Measurements from ENCODE around the gene MAMDC4. TPM values are rescaled to one million over a fixed set of nuclear protein-coding genes. Genes with fewer than 3 reads are reported as not detected.

MAMDC4 gene
- total and polyA plus RNA-seq, 2 donors from 2014 or later: 5.8 to 8.1 TPM

DNA sequence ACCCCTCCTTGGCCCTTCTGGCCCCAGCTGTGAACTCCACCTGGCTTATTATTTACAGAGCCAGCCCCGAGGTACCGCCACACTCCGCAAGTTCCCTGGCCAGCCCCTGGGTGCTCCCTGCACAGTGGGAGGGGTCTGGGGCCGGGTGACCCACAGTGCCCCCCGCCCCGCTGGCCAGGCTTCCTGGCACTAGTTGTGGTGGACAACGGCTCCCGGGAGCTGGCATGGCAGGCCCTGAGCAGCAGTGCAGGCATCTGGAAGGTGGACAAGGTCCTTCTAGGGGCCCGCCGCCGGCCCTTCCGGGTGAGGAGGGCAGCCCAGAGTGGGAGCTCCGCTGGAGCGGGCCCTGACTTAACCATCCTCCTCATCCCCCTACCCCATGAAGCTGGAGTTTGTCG, 3.9 kb downstream of the MAMDC4 start:
- intact Hi-C loops (cut with DNase I): no loop called here
- Histone ChIP-seq H3K27me3 (ENCODE audit: control insufficient read depth, insufficient read depth, low read length) (no peaks in the 10 kb centered on the region), H3K36me3 (ENCODE audit: control insufficient read depth in 2 of 3, insufficient read depth in 3 of 3, low read length in 3 of 3) (peaks cover 0 to 2% (median 0%) of the 10 kb centered on the region in 3 donors), H3K4me1 (ENCODE audit: control insufficient read depth in 2 of 3, insufficient read depth in 2 of 3, low read depth in 1 of 3, low read length in 3 of 3) (peaks cover 0 to 19% (median 7%) of the 10 kb centered on the region in 3 donors), H3K27ac (ENCODE audit: low read depth in 2 of 2, low read length in 2 of 2) (no peak overlapping the region), H3K9me3 (ENCODE audit: control insufficient read depth in 2 of 3, insufficient read depth in 1 of 3, low read length in 3 of 3) (no peaks in the 10 kb centered on the region), H3K9ac (ENCODE audit: low read length in 3 of 3) (no peak overlapping the region), H3K4me3 (ENCODE audit: low read length in 3 of 3) (no peak overlapping the region)
- DNase-seq (peak in 3 of 5 donors; percentile 23 to 79 (median 52)), FAIRE-seq (no peak)
- TF ChIP-seq, protein P1, sequence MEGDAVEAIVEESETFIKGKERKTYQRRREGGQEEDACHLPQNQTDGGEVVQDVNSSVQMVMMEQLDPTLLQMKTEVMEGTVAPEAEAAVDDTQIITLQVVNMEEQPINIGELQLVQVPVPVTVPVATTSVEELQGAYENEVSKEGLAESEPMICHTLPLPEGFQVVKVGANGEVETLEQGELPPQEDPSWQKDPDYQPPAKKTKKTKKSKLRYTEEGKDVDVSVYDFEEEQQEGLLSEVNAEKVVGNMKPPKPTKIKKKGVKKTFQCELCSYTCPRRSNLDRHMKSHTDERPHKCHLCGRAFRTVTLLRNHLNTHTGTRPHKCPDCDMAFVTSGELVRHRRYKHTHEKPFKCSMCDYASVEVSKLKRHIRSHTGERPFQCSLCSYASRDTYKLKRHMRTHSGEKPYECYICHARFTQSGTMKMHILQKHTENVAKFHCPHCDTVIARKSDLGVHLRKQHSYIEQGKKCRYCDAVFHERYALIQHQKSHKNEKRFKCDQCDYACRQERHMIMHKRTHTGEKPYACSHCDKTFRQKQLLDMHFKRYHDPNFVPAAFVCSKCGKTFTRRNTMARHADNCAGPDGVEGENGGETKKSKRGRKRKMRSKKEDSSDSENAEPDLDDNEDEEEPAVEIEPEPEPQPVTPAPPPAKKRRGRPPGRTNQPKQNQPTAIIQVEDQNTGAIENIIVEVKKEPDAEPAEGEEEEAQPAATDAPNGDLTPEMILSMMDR (IDR thresholded peaks at IDR 0.05; ENCODE audit: borderline replicate concordance, extremely low read depth, insufficient read depth): no peak

DNA sequence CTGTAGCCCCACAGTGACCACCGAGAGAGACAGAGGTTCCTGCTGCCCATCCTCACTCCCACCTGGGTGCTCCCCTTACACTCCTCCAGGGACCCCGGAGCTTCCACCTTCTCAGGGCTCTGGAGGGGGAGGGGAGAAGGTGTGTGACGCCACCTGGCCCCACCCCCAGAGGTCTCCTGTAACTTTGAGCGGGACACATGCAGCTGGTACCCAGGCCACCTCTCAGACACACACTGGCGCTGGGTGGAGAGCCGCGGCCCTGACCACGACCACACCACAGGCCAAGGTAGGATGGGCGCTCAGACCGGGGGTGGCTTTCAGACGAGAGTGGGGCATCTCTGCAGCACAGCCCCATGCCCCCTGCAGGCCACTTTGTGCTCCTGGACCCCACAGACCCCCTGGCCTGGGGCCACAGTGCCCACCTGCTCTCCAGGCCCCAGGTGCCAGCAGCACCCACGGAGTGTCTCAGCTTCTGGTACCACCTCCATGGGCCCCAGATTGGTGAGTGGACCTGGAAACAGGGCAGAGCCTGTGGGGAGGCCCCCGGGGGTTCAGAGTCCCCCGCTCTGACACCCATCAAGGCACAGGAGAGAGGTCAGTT, 4.5 kb downstream of the MAMDC4 start:
- H3K9ac ChIP-seq (ENCODE audit: low read length in 3 of 3): no peak overlapping the region
- intact Hi-C loops (cut with DNase I): no loop called here
- H3K4me1 ChIP-seq (ENCODE audit: control insufficient read depth in 2 of 3, insufficient read depth in 2 of 3, low read depth in 1 of 3, low read length in 3 of 3): peaks cover 0 to 20% (median 7%) of the 10 kb centered on the region in 3 donors
- H3K36me3 ChIP-seq (ENCODE audit: control insufficient read depth in 2 of 3, insufficient read depth in 3 of 3, low read length in 3 of 3): peaks cover 0 to 7% (median 0%) of the 10 kb centered on the region in 3 donors
- FAIRE-seq (no peak), DNase-seq (peak in 2 of 5 donors; percentile 59 to 68)
- H3K9me3 ChIP-seq (ENCODE audit: control insufficient read depth in 2 of 3, insufficient read depth in 1 of 3, low read length in 3 of 3): no peaks in the 10 kb centered on the region
- TF ChIP-seq, protein P1 (IDR thresholded peaks at IDR 0.05; ENCODE audit: borderline replicate concordance, extremely low read depth, insufficient read depth): no peak
- H3K27ac ChIP-seq (ENCODE audit: low read depth in 2 of 2, low read length in 2 of 2): no peak overlapping the region
- no peak overlapping the region for H3K4me3 ChIP-seq (ENCODE audit: low read length in 3 of 3)
- H3K27me3 ChIP-seq (ENCODE audit: control insufficient read depth, insufficient read depth, low read length): no peaks in the 10 kb centered on the region

DNA sequence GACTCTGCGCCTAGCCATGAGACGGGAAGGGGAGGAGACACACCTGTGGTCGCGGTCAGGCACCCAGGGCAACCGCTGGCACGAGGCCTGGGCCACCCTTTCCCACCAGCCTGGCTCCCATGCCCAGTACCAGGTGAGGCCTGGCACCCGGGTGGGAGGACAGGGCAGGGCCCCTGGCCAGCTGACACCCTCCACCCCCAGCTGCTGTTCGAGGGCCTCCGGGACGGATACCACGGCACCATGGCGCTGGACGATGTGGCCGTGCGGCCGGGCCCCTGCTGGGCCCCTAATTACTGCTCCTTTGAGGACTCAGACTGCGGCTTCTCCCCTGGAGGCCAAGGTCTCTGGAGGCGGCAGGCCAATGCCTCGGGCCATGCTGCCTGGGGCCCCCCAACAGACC, 5.0 kb downstream of the MAMDC4 start:
- no peaks in the 10 kb centered on the region for H3K27me3 ChIP-seq (ENCODE audit: control insufficient read depth, insufficient read depth, low read length)
- H3K4me3 ChIP-seq (ENCODE audit: low read length in 3 of 3): no peak overlapping the region
- DNase-seq (peak in 1 of 5 donors; percentile 80), FAIRE-seq (no peak)
- TF ChIP-seq, protein P1 (IDR thresholded peaks at IDR 0.05; ENCODE audit: borderline replicate concordance, extremely low read depth, insufficient read depth): no peak
- intact Hi-C loops (cut with DNase I): no loop called here
- H3K9ac ChIP-seq (ENCODE audit: low read length in 3 of 3): no peak overlapping the region
- peaks cover 0 to 16% (median 7%) of the 10 kb centered on the region in 3 donors for H3K4me1 ChIP-seq (ENCODE audit: control insufficient read depth in 2 of 3, insufficient read depth in 2 of 3, low read depth in 1 of 3, low read length in 3 of 3)
- no peaks in the 10 kb centered on the region for H3K9me3 ChIP-seq (ENCODE audit: control insufficient read depth in 2 of 3, insufficient read depth in 1 of 3, low read length in 3 of 3)
- H3K27ac ChIP-seq (ENCODE audit: low read depth in 2 of 2, low read length in 2 of 2): no peak overlapping the region
- H3K36me3 ChIP-seq (ENCODE audit: control insufficient read depth in 2 of 3, insufficient read depth in 3 of 3, low read length in 3 of 3): peaks cover 0 to 7% (median 0%) of the 10 kb centered on the region in 3 donors

All from kidney (tissue), 14 donors.